OCI-LY1 (cell line): ENCODE measurements around the gene PDE4D.

Experiments
- CTCF ChIP-seq: fragments of 200-600 bp; sonication (generic), shearing (Covaris generic); IDR thresholded peaks from 2 replicates; pipeline ENCODE4 v1.5.1; 2017; ENCODE audit warnings: mild to moderate bottlenecking, antibody characterized with exemption, low read length, moderate library complexity, mixed read lengths
- EZH2 ChIP-seq: fragments of 200-600 bp; sonication (generic), shearing (Covaris generic); IDR thresholded peaks from 2 replicates; pipeline ENCODE4 v1.8.0; 2017; ENCODE audit warnings: borderline replicate concordance, mixed run types, mild to moderate bottlenecking, antibody characterized with exemption, low read length, moderate library complexity, mixed read lengths

DNA sequence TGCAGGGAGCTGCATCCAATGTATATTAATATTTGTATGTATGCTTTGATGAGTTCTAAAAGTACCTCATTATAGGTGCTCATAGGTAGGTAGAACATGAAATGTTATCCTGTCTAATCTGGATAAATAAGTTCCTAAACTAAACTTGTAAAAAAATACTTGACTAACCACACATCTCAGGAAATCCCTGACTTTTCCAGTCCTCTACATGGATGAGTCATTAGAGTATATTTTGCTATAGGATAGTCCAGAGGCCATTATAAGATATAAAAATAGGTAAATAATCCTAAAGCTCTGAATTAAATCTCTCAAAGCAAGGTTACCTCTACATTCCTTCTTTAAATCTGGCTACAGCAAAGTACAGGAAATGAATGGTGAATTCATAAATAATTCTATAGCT is 906.3 kb downstream of the PDE4D start:
- TF ChIP-seq CTCF (no peak), EZH2 (no peak)
